Transverse colon (tissue), 4 donors: ENCODE data around the gene KLHL41. TPM values are rescaled to one million over a fixed set of nuclear protein-coding genes. Genes with fewer than 3 reads are reported as not detected.

Source experiments
- DNase-seq: peaks from one replicate; pipeline ENCODE4 v3.0.0-alpha.2; 2019
- H3K27ac ChIP-seq, 4 donors: fragments of 200-600 bp; sonication (generic); 2 replicates each; pipeline ENCODE4 v1.5.1; 2016 to 2018; ENCODE audit warnings: inconsistent platforms in 4 of 4
- H3K27me3 ChIP-seq: fragments of 200-600 bp; sonication (generic); 2 replicates; pipeline ENCODE4 v1.5.1; 2017; ENCODE audit warnings: inconsistent platforms
- H3K36me3 ChIP-seq, 4 donors: fragments of 200-600 bp; sonication (generic); 2 replicates each; pipeline ENCODE4 v1.5.1; 2017 to 2019; ENCODE audit warnings: inconsistent platforms in 4 of 4
- H3K4me1 ChIP-seq, 4 donors: fragments of 200-600 bp; sonication (generic); 2 replicates each; pipeline ENCODE4 v1.5.1; 2017 to 2020; ENCODE audit warnings: inconsistent platforms in 4 of 4
- H3K4me3 ChIP-seq, 4 donors: fragments of 200-600 bp; sonication (generic); 1 replicate in 1 of 4; 2 replicates in 3 of 4; pipeline versions ENCODE4 v1.5.1 to v1.6.1; 2017 to 2019; ENCODE audit warnings: inconsistent platforms in 4 of 4
- H3K9me3 ChIP-seq, 2 donors: fragments of 200-600 bp; sonication (generic); 2 replicates each; pipeline ENCODE4 v1.5.1; 2017 to 2019; ENCODE audit warnings: inconsistent platforms in 2 of 2
- CTCF ChIP-seq, 5 experiments: fragments of 200-600 bp in 3 of 5; fragments of 450-650 bp in 2 of 5; sonication (generic) in 3 of 5; IDR thresholded peaks; 1 replicate in 2 of 5; 2 replicates in 3 of 5; pipeline ENCODE4 v1.5.1; 2016 to 2017; ENCODE audit warnings: antibody characterized with exemption in 5 of 5, inconsistent platforms in 3 of 5, mild to moderate bottlenecking in 2 of 5, moderate library complexity in 1 of 5
- EP300 ChIP-seq: sonication (generic); formaldehyde crosslinking; IDR thresholded peaks from one replicate; pipeline ENCODE4 v1.6.1; 2017; ENCODE audit warnings: antibody characterized with exemption, low read depth
- POLR2A ChIP-seq: fragments of 450-650 bp; IDR thresholded peaks from one replicate; pipeline ENCODE4 v1.6.1; 2016; ENCODE audit warnings: antibody characterized with exemption, mild to moderate bottlenecking, moderate library complexity
- POLR2AphosphoS5 ChIP-seq, 3 donors: sonication (generic); formaldehyde crosslinking; IDR thresholded peaks; one replicate each; pipeline ENCODE4 v1.6.1; 2016; ENCODE audit warnings: antibody characterized with exemption in 3 of 3
- WGBS, 2 donors: methylation state at CpG; one replicate each; pipeline ENCODE4 v1.1.5; 2018; ENCODE audit warnings: low coverage in 1 of 2; 5-methylcytosine and 5-hydroxymethylcytosine counted together
- in situ Hi-C, 4 donors: fragments of 200-750 bp; cut with MboI; loops; one replicate each; pipeline versions ENCODE4 v1.15.0 to v1.15.1; 2017; ENCODE audit warnings: low sequenced_read_pairs in 3 of 4, low pct_ligation_motif_present in 1 of 4, low pct_unique_long_range_greater_than_20kb in 1 of 4
- intact Hi-C: fragments of 100-400 bp; cut with DNase I; formaldehyde crosslinking; loops from one replicate; pipeline ENCODE4 v1.15.1; 2023; ENCODE audit warnings: low total_unique reads
- total RNA-seq, 4 donors: library from RNA; depleted of rRNA; stranded (reverse); fragments of >200 nt; gene quantifications; one replicate each; pipeline ENCODE4 v1.1.0, GENCODE V29; 2016

The KLHL41 gene
- total RNA-seq, 4 donors from 2014 or later: 1.1 to 3.4 TPM; not detected in 2

GRCh38 chr2:169491378-169491777, 18.1 kb upstream of the KLHL41 start:
- in situ Hi-C loops: no loop called here
- no peak for DNase-seq

DNA sequence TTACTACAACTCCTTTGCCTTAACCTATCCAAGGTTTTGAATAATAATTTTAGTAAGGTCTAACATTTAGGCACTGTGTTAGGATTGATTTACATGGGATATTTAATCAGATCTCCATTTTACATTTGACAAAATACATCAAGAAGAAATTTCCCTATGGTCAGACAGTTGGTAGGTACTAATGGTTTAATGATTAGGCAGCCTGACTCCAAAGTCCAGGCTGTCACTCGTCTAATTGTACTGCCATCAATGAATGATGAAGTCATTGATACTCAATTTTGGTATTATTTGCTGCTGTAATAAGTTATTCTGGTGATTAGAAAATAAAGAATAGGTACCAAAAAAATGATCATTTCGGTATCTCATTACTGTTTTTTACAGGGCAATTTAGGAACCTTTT, 16.1 kb upstream of the KLHL41 start:
- TF ChIP-seq POLR2A (no peak), CTCF (IDR thresholded peaks at IDR 0.05) (no peak), POLR2AphosphoS5 (IDR thresholded peaks at IDR 0.05) (no peak), EP300 (no peak)
- H3K9me3 ChIP-seq: no peaks in the 10 kb centered on the region
- in situ Hi-C loops: no loop called here
- no peak overlapping the region for H3K4me3 ChIP-seq
- DNase-seq: no peak
- no peaks in the 10 kb centered on the region for H3K27me3 ChIP-seq
- 65 to 81% methylated on average over 2 of the region's 2 CpGs for WGBS, 2 donors
- H3K36me3 ChIP-seq: no peaks in the 10 kb centered on the region
- no peak overlapping the region for H3K27ac ChIP-seq
- intact Hi-C loops: no loop called here
- H3K4me1 ChIP-seq: no peaks in the 10 kb centered on the region

More at GRCh38 chr2:169491378-169491777, 18.1 kb upstream of the KLHL41 start:
- TF ChIP-seq EP300 (no peak), CTCF (IDR thresholded peaks at IDR 0.05) (no peak), POLR2AphosphoS5 (IDR thresholded peaks at IDR 0.05) (no peak), POLR2A (no peak)
- intact Hi-C loops: no loop called here
- Histone ChIP-seq H3K36me3 (no peaks in the 10 kb centered on the region), H3K4me1 (no peaks in the 10 kb centered on the region), H3K4me3 (no peak overlapping the region), H3K27ac (no peak overlapping the region), H3K9me3 (no peaks in the 10 kb centered on the region), H3K27me3 (no peaks in the 10 kb centered on the region)

GRCh38 chr2:169495310-169495928, 14.1 kb upstream of the KLHL41 start:
- no peak overlapping the region for H3K4me3 ChIP-seq
- H3K27me3 ChIP-seq: no peaks in the 10 kb centered on the region
- no peaks in the 10 kb centered on the region for H3K4me1 ChIP-seq
- no peaks in the 10 kb centered on the region for H3K36me3 ChIP-seq
- no peak overlapping the region for H3K27ac ChIP-seq
- no peak for DNase-seq
- H3K9me3 ChIP-seq: no peaks in the 10 kb centered on the region
- intact Hi-C loops: no loop called here
- in situ Hi-C loops: no loop called here
- 90 to 100% methylated on average over 3 to 5 of the region's 5 CpGs for WGBS, 2 donors
- no peak for TF ChIP-seq EP300
- no peak for TF ChIP-seq POLR2AphosphoS5 (IDR thresholded peaks at IDR 0.05)
- TF ChIP-seq CTCF (IDR thresholded peaks at IDR 0.05): no peak
- no peak for TF ChIP-seq POLR2A

DNA sequence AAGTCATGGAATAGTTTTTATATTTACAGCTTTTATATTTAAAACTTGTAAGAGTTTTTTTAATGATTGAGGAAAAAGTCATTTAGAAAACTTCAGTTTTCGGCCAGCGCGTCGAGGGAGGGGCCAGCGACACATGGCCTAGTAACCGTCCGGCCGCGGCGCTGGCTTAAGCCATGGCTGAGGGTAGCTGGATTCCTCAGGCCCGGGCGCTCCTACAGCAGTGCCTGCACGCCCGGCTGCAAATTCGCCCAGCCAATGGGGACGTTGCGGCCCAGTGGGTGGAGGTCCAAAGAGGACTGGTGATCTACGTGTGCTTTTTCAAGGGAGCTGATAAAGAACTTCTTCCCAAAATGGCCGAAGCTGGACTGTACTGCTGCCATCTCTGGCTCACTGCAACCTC, 4.9 kb upstream of the KLHL41 start:
- WGBS, 2 donors: 96 to 100% methylated on average over 1 to 19 of the region's 19 CpGs
- Histone ChIP-seq H3K4me3 (no peak overlapping the region), H3K9me3 (no peaks in the 10 kb centered on the region), H3K36me3 (no peaks in the 10 kb centered on the region), H3K27ac (no peak overlapping the region), H3K4me1 (peaks cover 0 to 9% (median 4%) of the 10 kb centered on the region in 4 donors), H3K27me3 (no peaks in the 10 kb centered on the region)
- no peak for DNase-seq
- intact Hi-C loops: no loop called here
- in situ Hi-C loops: no loop called here
- no peak for TF ChIP-seq CTCF (IDR thresholded peaks at IDR 0.05)
- no peak for TF ChIP-seq POLR2A
- TF ChIP-seq POLR2AphosphoS5 (IDR thresholded peaks at IDR 0.05): no peak
- no peak for TF ChIP-seq EP300
